ENCODE data around the gene ATOH7.
A peak's percentile ranks its signal among the peaks of the same experiment; 100 is the strongest.
"Not testable (repeated sequence)": the region's sequence is repeated elsewhere in the genome, so short reads cannot be mapped to it uniquely, and the experiment has no call there.

ATOH7 gene

GRCh38 chr10:68231817-68232251 lies at the start of gene ATOH7:
TSS of gene ATOH7 (minus strand) at chr10:68232113. CDS start at chr10:68231677, 436 bp downstream.
- no peak for DNase-seq

- DNase-seq = no peak
These were observed 48.8 kb upstream of the ATOH7 start for GRCh38 chr10:68280758-68281157.

GRCh38 chr10:68278906-68279753 lies 47.2 kb upstream of the ATOH7 start:
- not testable (repeated sequence) for DNase-seq

GRCh38 chr10:68277814-68278213 lies 45.9 kb upstream of the ATOH7 start:
- not testable (repeated sequence) for DNase-seq

GRCh38 chr10:68276224-68276623 lies 44.3 kb upstream of the ATOH7 start:
- no peak for DNase-seq

GRCh38 chr10:68275600-68276126 lies 43.8 kb upstream of the ATOH7 start:
- DNase-seq = no peak

- no peak for DNase-seq
These were observed 40.9 kb upstream of the ATOH7 start for GRCh38 chr10:68272833-68273232.

- no peak for DNase-seq
These were observed 39.4 kb upstream of the ATOH7 start for GRCh38 chr10:68271196-68271882.

- no peak for DNase-seq
These were observed 37.8 kb upstream of the ATOH7 start for GRCh38 chr10:68269562-68270290.

GRCh38 chr10:68261132-68261856 lies 29.4 kb upstream of the ATOH7 start:
- no peak for DNase-seq

- DNase-seq = no peak
These were observed 21.4 kb upstream of the ATOH7 start for GRCh38 chr10:68253346-68253745.

GRCh38 chr10:68251625-68252495 lies 19.9 kb upstream of the ATOH7 start:
- no peak for DNase-seq

- no peak for DNase-seq
These were observed 19.2 kb upstream of the ATOH7 start for GRCh38 chr10:68251151-68251550.

- DNase-seq = no peak
These were observed 17.4 kb upstream of the ATOH7 start for GRCh38 chr10:68249297-68249696.

- DNase-seq = no peak
These were observed 16.0 kb upstream of the ATOH7 start for GRCh38 chr10:68247931-68248330.

GRCh38 chr10:68246397-68246796 lies 14.5 kb upstream of the ATOH7 start:
- not testable (repeated sequence) for DNase-seq

GRCh38 chr10:68242051-68242450 lies 10.1 kb upstream of the ATOH7 start:
- DNase-seq = peak; percentile 9

- DNase-seq = no peak
These were observed 7.8 kb upstream of the ATOH7 start for GRCh38 chr10:68239596-68240150.

GRCh38 chr10:68239069-68239468 lies 7.2 kb upstream of the ATOH7 start:
- no peak for DNase-seq

GRCh38 chr10:68238371-68238770 lies 6.5 kb upstream of the ATOH7 start:
- DNase-seq = no peak

- no peak for DNase-seq
These were observed 5.3 kb upstream of the ATOH7 start for GRCh38 chr10:68237173-68237572.
